K562 (cell line): ENCODE results near the gene ATP2A3. TPM values are rescaled to one million over a fixed set of nuclear protein-coding genes. Genes with fewer than 3 reads are reported as not detected.

ENCODE experiments used
- ATAC-seq: fragments of 200-7000 bp; cut with Tn5 transposase; 3 replicates; pipeline ENCODE4 v1.9.1; 2020; ENCODE audit warnings: moderate library complexity
- BruUV-seq: library from RNA; stranded (reverse); fragments of 400-500 nt; replicated peaks from 2 replicates; lab custom pipeline; 2021; lab: Mats Ljungman, UMichigan
- CTCF ChIA-PET: fragments of 300-600 bp; formaldehyde crosslinking; extraction: SDS; loops from one replicate; lab custom pipeline; 2021; ENCODE audit warnings: low intra/inter-chr PET ratio; lab: Yijun Ruan, JAX
- POLR2A ChIA-PET: fragments of 300-600, 350-650 bp; sonication (Branson Sonifier 250); formaldehyde crosslinking; extraction: SDS; loops from one replicate; lab custom pipeline; 2021; ENCODE audit warnings: antibody characterized with exemption, inconsistent platforms; lab: Yijun Ruan, JAX
- DNase-seq, 4 experiments: peaks; one replicate each; pipeline versions ENCODE4 v3.0.0 to v3.0.0-alpha.2; 2011 to 2018; ENCODE audit warnings: low spot score in 3 of 4, mixed read lengths in 3 of 4; ENCODE audit errors: extremely low read depth in 1 of 4
- FAIRE-seq: peaks from 2 replicates; lab custom pipeline; 2011; peaks lifted over from hg19 to GRCh38; lab: Jason Lieb, UNC
- H2AFZ ChIP-seq: 2 replicates; pipeline ENCODE4 v1.6.0; 2011; ENCODE audit warnings: low read depth, low read length, control low read depth, inconsistent platforms
- H3K27ac ChIP-seq: fragments of 200-600 bp; 3 replicates; pipeline ENCODE4 v1.8.0; 2011; ENCODE audit warnings: low read depth, mild to moderate bottlenecking, control low read depth, inconsistent platforms, low read length, moderate library complexity, mixed read lengths; ENCODE audit errors: extremely low read depth
- H3K27me3 ChIP-seq, 2 experiments: fragments of 300-600 bp in 1 of 2; 2 replicates in 1 of 2; 3 replicates in 1 of 2; pipeline versions ENCODE4 v1.6.0 to v1.8.0; 2011; ENCODE audit warnings: inconsistent platforms in 2 of 2, low read length in 2 of 2, mild to moderate bottlenecking in 1 of 2, mixed read lengths in 1 of 2, moderate library complexity in 1 of 2; ENCODE audit not compliant: control insufficient read depth in 2 of 2, insufficient read depth in 2 of 2
- H3K36me3 ChIP-seq: fragments of 300-600 bp; 3 replicates; pipeline ENCODE4 v1.8.0; 2011; ENCODE audit warnings: mild to moderate bottlenecking, low read length, inconsistent platforms; ENCODE audit not compliant: control insufficient read depth, insufficient read depth
- H3K4me1 ChIP-seq, 2 experiments: fragments of 200-600 bp in 1 of 2; replicated peaks in 1 of 2; 2 replicates in 1 of 2; 3 replicates in 1 of 2; pipeline versions ENCODE4 v1.5.1 to v1.8.0; 2011; ENCODE audit warnings: inconsistent platforms in 2 of 2, low read length in 2 of 2, mild to moderate bottlenecking in 1 of 2, mixed read lengths in 1 of 2, moderate library complexity in 1 of 2; ENCODE audit not compliant: control insufficient read depth in 2 of 2, insufficient read depth in 2 of 2
- H3K4me2 ChIP-seq: 2 replicates; pipeline ENCODE4 v1.6.1; 2011; ENCODE audit warnings: low read length, control low read depth, inconsistent platforms, mixed read lengths; ENCODE audit not compliant: insufficient read depth
- H3K4me3 ChIP-seq: fragments of 200-600 bp; sonication (generic), shearing (Covaris generic); 2 replicates; pipeline ENCODE4 v1.5.1; 2016; ENCODE audit warnings: control low read depth, inconsistent platforms
- H3K79me2 ChIP-seq: fragments of 200-600 bp; 3 replicates; pipeline ENCODE4 v1.8.0; 2011; ENCODE audit warnings: low read length, inconsistent platforms; ENCODE audit not compliant: control insufficient read depth, insufficient read depth
- H3K9ac ChIP-seq, 2 experiments: 2 replicates each; pipeline versions ENCODE4 v1.6.0 to v1.6.1; 2011; ENCODE audit warnings: low read depth in 2 of 2, low read length in 2 of 2, control low read depth in 1 of 2, inconsistent platforms in 1 of 2, mild to moderate bottlenecking in 1 of 2, mixed read lengths in 1 of 2; ENCODE audit not compliant: insufficient read depth in 1 of 2
- H3K9me1 ChIP-seq: one replicate; pipeline ENCODE4 v1.6.0; 2011; ENCODE audit warnings: inconsistent platforms, mild to moderate bottlenecking, low read length, moderate library complexity; ENCODE audit not compliant: control insufficient read depth, insufficient read depth
- H3K9me3 ChIP-seq: replicated peaks from 2 replicates; pipeline ENCODE4 v1.5.1; 2011; ENCODE audit warnings: low read depth, low read length, inconsistent platforms; ENCODE audit not compliant: control insufficient read depth, insufficient read depth
- H4K20me1 ChIP-seq: replicated peaks from 2 replicates; pipeline ENCODE4 v1.6.1; 2011; ENCODE audit warnings: low read length, inconsistent platforms, mixed read lengths; ENCODE audit not compliant: control insufficient read depth, insufficient read depth
- ATF7 ChIP-seq: fragments of 450-650 bp; IDR thresholded peaks from 2 replicates; pipeline ENCODE4 v1.7.1; 2014; ENCODE audit warnings: mild to moderate bottlenecking, moderate library complexity
- CCAR2 ChIP-seq: fragments of 200-400 bp; formaldehyde crosslinking; IDR thresholded peaks from 2 replicates; pipeline ENCODE4 v1.6.1; 2017; ENCODE audit warnings: mild to moderate bottlenecking, low read depth, low read length
- CTBP1 ChIP-seq: fragments of 450-650 bp; IDR thresholded peaks from 2 replicates; pipeline ENCODE4 v1.6.1; 2016; ENCODE audit warnings: borderline replicate concordance
- HDAC8 ChIP-seq: fragments of 450-650 bp; IDR thresholded peaks from 2 replicates; pipeline ENCODE4 v1.6.1; 2016; ENCODE audit warnings: mild to moderate bottlenecking, missing genetic modification characterization, moderate library complexity, missing compliant biosample characterization
- HNRNPLL ChIP-seq: fragments of 200-400 bp; formaldehyde crosslinking; IDR thresholded peaks from 2 replicates; pipeline ENCODE4 v1.6.1; 2017; ENCODE audit warnings: low read length, low read depth, mild to moderate bottlenecking; ENCODE audit not compliant: poor library complexity, severe bottlenecking
- MTA1 ChIP-seq: fragments of 450-650 bp; IDR thresholded peaks from 2 replicates; pipeline ENCODE4 v1.6.1; 2017; ENCODE audit warnings: borderline replicate concordance
- NR2F6 ChIP-seq: fragments of 450-650 bp; formaldehyde crosslinking; IDR thresholded peaks from 2 replicates; pipeline ENCODE4 v1.4.0; 2020; ENCODE audit warnings: mild to moderate bottlenecking
- PHF20 ChIP-seq: fragments of 450-650 bp; IDR thresholded peaks from 2 replicates; pipeline ENCODE4 v1.6.1; 2018; ENCODE audit not compliant: partially characterized antibody
- RERE ChIP-seq: sonication (generic); formaldehyde crosslinking; IDR thresholded peaks from 2 replicates; pipeline ENCODE4 v1.8.0; 2023; ENCODE audit warnings: missing genetic modification reagents, mild to moderate bottlenecking, borderline replicate concordance
- SIRT6 ChIP-seq: IDR thresholded peaks from one replicate; pipeline ENCODE4 v1.6.1; 2012; ENCODE audit warnings: low read depth, mild to moderate bottlenecking, control low read depth, inconsistent platforms, low read length, moderate library complexity
- SNIP1 ChIP-seq: fragments of 450-650 bp; IDR thresholded peaks from 2 replicates; pipeline ENCODE4 v1.7.1; 2017; ENCODE audit warnings: low read depth, mild to moderate bottlenecking
- TBP ChIP-seq: optimal IDR thresholded peaks from 2 replicates; pipeline ENCODE3; 2011; ENCODE audit warnings: low read depth, low read length, improper control_type of control experiment
- ZNF23 ChIP-seq: fragments of 250-450 bp; sonication (Bioruptor Pico); IDR thresholded peaks from 2 replicates; pipeline ENCODE4 v1.4.0; 2020; ENCODE audit warnings: mild to moderate bottlenecking
- ZNF583 ChIP-seq: fragments of 250-450 bp; sonication (Bioruptor Pico); IDR thresholded peaks from 2 replicates; pipeline ENCODE4 v1.4.0; 2020
- WGBS: fragments of 100-300 bp; shearing (Covaris generic); methylation state at CpG from one replicate; pipeline ENCODE4 v1.1.6; 2016; ENCODE audit warnings: low coverage, mixed read lengths; ENCODE audit not compliant: insufficient coverage; ENCODE audit errors: missing lambda C conversion rate; 5-methylcytosine and 5-hydroxymethylcytosine counted together
- in situ Hi-C: fragments of 300-500 bp; cut with MboI; formaldehyde crosslinking; loops from 4 replicates; pipeline ENCODE4 v1.15.0; 2018; ENCODE audit warnings: inconsistent platforms, mixed read lengths
- intact Hi-C: fragments of 100-400 bp; cut with micrococcal nuclease; formaldehyde crosslinking; loops from 2 replicates; pipeline ENCODE4 v1.14.2; 2022
- polyA plus RNA-seq, 8 experiments: library from polyadenylated mRNA; depleted of rRNA in 4 of 8; stranded (reverse) in 5 of 8; unstranded in 3 of 8; fragments of >200 nt; fragmentation: Nextera tagmentation in 2 of 8; fragmentation: Illumina TruSeq in 1 of 8; extraction: Ambion mirVana in 2 of 8; extraction: Trizol in 1 of 8; gene quantifications; 2 replicates each; pipeline versions ENCODE4 v1.2.1 to v1.2.3, GENCODE V29; 2011 to 2014; ENCODE audit warnings: inconsistent platforms in 1 of 8, missing spikeins in 1 of 8
- total RNA-seq, 7 experiments: library from RNA; depleted of rRNA in 6 of 7; stranded (reverse); fragments of >200 nt in 6 of 7; fragmentation: Illumina TruSeq in 2 of 7; extraction: Trizol in 2 of 7; gene quantifications; 2 replicates each; pipeline versions ENCODE4 v1.2.1 to v1.2.3, GENCODE V29; 2011 to 2021; ENCODE audit warnings: low replicate concordance in 1 of 7

Gene ATP2A3
- total and polyA plus RNA-seq, 9 of the 15 experiments (the other 6 are each of a cell fraction or from before 2014, with no cell fraction given), result 0.65 to 103 (median 31.3) TPM

DNA sequence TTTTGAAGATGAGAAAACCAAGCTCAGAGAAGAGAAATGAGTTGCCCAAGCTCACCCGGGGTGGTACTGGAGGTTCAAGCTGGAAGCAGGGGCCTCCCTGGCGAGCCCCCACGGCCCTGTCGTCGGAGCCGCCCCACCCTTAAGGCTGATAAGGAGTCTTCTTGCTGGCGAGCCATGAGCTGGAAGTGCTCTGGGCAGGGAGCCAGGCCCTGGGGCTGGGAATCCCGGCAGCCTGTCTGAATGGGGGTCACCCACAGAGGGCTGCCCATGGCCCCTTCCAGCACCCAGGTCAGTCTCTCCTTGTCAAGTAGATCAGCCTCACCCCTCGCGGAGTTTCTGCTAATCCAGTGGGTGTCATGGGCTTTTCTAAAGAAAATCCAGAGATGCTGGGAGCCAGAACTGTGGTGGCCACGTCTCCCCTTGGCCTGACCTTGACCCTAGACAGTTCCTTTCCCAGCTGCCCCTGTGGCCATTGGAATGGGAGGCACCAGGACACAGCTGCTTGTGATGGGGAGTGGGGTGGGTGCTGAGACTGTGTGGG is 46.8 kb downstream of the ATP2A3 start (continued):
- TF ChIP-seq SNIP1, result no peak
- peak; percentile 37; the same call in 1 of the 2 replicates for TF ChIP-seq ATF7
- TF ChIP-seq CTBP1, result peak; percentile 18; the same call in 1 of the 2 replicates

GRCh38 chr17:3916825-3917224 is 47.4 kb downstream of the ATP2A3 start:
- Histone ChIP-seq H3K4me3 (peak overlapping the region; percentile 55), H3K4me2 (peak overlapping the region; percentile 56), H4K20me1 (0 out of 2 replicates have a peak, but pooled peaks cover 9% of the 10 kb centered on the region), H3K27me3 (no peaks in the 10 kb centered on the region), H3K27ac (peak overlapping the region; percentile 81), H3K79me2 (peaks cover 42% of the 10 kb centered on the region), H3K9me1 (peaks cover 6% of the 10 kb centered on the region), H2AFZ (peak overlapping the region; percentile 74), H3K4me1 (peaks cover 37 to 64% of the 10 kb centered on the region in 2 experiments), H3K9me3 (no peaks in the 10 kb centered on the region), H3K36me3 (peaks cover 7% of the 10 kb centered on the region; the same call in 1 of the 3 replicates), H3K9ac (peak overlapping the region; percentile 18 to 56; a peak in 3 of 4 replicates)
- BruUV-seq, result no TSS peak
- in situ Hi-C loops (loop anchor here (10.0 kb wide), 1 partner anchor 88 kb away; no protein-coding TSS in a partner anchor), intact Hi-C loops (no loop called here)
- DNase-seq (no peak), ATAC-seq (peak; percentile 5), FAIRE-seq (no peak)
- POLR2A ChIA-PET, result interaction anchor here (0.6 to 1.3 kb wide), 6 partner anchors 9 to 483 kb away, joined by 3 to 6 read pairs (median 4); no protein-coding TSS in a partner anchor
- WGBS, result 15% methylated on average over 5 of the region's 10 CpGs
- CTCF ChIA-PET, result no interaction called here
- TF ChIP-seq ZNF583 (no peak), ZNF23 (CRISPR knock-in tag) (no peak), CCAR2 (no peak), MTA1 (no peak), HDAC8 (tag) (no peak), RERE (CRISPR knock-in tag) (no peak), TBP (no peak), NR2F6 (CRISPR knock-in tag) (no peak), HNRNPLL (no peak), PHF20 (no peak), SIRT6 (no peak)
